Heart left ventricle (tissue), 16 donors: ENCODE data around the gene MMAB. TPM values are rescaled to one million over a fixed set of nuclear protein-coding genes. Genes with fewer than 3 reads are reported as not detected.

Experiments
- ATAC-seq, 4 donors: fragments of 200-7000 bp; cut with Tn5 transposase; one replicate each; pipeline ENCODE4 v1.9.1; 2020 to 2022; ENCODE audit warnings: moderate library complexity in 4 of 4, mild to moderate bottlenecking in 3 of 4, moderate number of reproducible peaks in 1 of 4
- DNase-seq, 5 donors: peaks; one replicate each; pipeline ENCODE4 v3.0.0-alpha.2; 2020
- H3K27ac ChIP-seq, 12 donors: fragments of 200-600 bp; sonication (generic) in 4 of 12; one replicate each; pipeline versions ENCODE4 v1.5.0 to v1.8.0; 2016 to 2022; ENCODE audit warnings: mild to moderate bottlenecking in 2 of 12
- H3K27me3 ChIP-seq, 9 donors: fragments of 200-600 bp; sonication (generic) in 2 of 9; one replicate each; pipeline versions ENCODE4 v1.5.1 to v1.8.0; 2016 to 2022; ENCODE audit warnings: mild to moderate bottlenecking in 3 of 9
- H3K36me3 ChIP-seq, 9 donors: fragments of 200-600 bp; sonication (generic) in 2 of 9; one replicate each; pipeline versions ENCODE4 v1.5.0 to v1.8.0; 2018 to 2022; ENCODE audit warnings: mild to moderate bottlenecking in 2 of 9
- H3K4me1 ChIP-seq, 12 donors: fragments of 200-600 bp; sonication (generic) in 4 of 12; one replicate each; pipeline versions ENCODE4 v1.5.0 to v1.8.0; 2016 to 2022; ENCODE audit warnings: mild to moderate bottlenecking in 3 of 12
- H3K4me3 ChIP-seq, 12 donors: fragments of 200-600 bp; sonication (generic) in 4 of 12; one replicate each; pipeline versions ENCODE4 v1.5.0 to v1.8.0; 2017 to 2022; ENCODE audit warnings: mild to moderate bottlenecking in 9 of 12, moderate library complexity in 4 of 12
- H3K9me3 ChIP-seq, 12 donors: fragments of 200-600 bp; sonication (generic) in 4 of 12; one replicate each; pipeline versions ENCODE4 v1.5.0 to v1.8.0; 2016 to 2022; ENCODE audit warnings: mild to moderate bottlenecking in 1 of 12
- CTCF ChIP-seq, 12 donors: fragments of 200-600 bp; sonication (generic) in 4 of 12; IDR thresholded peaks; one replicate each; pipeline versions ENCODE4 v1.5.0 to v1.8.0; 2018 to 2022; ENCODE audit warnings: antibody characterized with exemption in 12 of 12, mild to moderate bottlenecking in 5 of 12
- POLR2A ChIP-seq, 2 donors: fragments of 450-650 bp; IDR thresholded peaks; one replicate each; pipeline ENCODE4 v1.6.1; 2017; ENCODE audit warnings: antibody characterized with exemption in 2 of 2, mild to moderate bottlenecking in 2 of 2, moderate library complexity in 2 of 2
- WGBS, 4 donors: extraction: QIAGEN DNeasy Blood & Tissue Kit in 2 of 4; methylation state at CpG; one replicate each; pipeline versions ENCODE4 v1.1.5 to v1.1.7; 2013 to 2018; 5-methylcytosine and 5-hydroxymethylcytosine counted together
- intact Hi-C, 10 donors: fragments of 100-400 bp; cut with DNase I; formaldehyde crosslinking; loops; one replicate each; pipeline versions ENCODE4 v1.11.1 to v1.14.2; 2022
- polyA plus RNA-seq, 2 donors: library from polyadenylated mRNA; stranded (reverse); fragments of 200-250 nt; gene quantifications; one replicate each; pipeline ENCODE4 v1.2.3, GENCODE V29; 2013
- total RNA-seq, 9 donors: library from RNA; depleted of rRNA in 2 of 9; stranded (reverse); fragments of >200 nt in 2 of 9; fragmentation: NEBNext Ultra II Directional in 3 of 9; extraction: Animal tissue kit (Norgen Biotek cat#: 25700) in 3 of 9; gene quantifications; one replicate each; pipeline versions ENCODE4 v1.1.0 to v1.2.4, GENCODE V29; 2016 to 2023
- donor health status: ischemic (EF 13 %, LVEDD 7.1; RV severe dilation, severe dysfunction).
- donor health status: healthy with polysubstance abuse.
- donor health status: DM: no; HTN: yes; CAD: no.
- donor health status: DM: no; HTN: no; CAD: no.
- donor health status: ischemic (EF 25% LVEDD 6.9; RV normal size, moderate dysfunction).
- donor health status: ischemic (EF 25% LVEDD 5.7; RV mildly dilated, moderate dysfunction).
- donor health status: healthy.
- donor health status: DM: yes; HTN: yes; CAD: no.
- donor health status: ischemic (EF 35%, LVEDD 5.7; RV mildly dilated, moderate dysfunction).
- donor health status: nonischemic (EF 11% LVEDD 7.7; RV severe dilation, severe dysfunction).
- donor health status: DM: yes; HTN: yes; CAD: no.
- donor health status: PGD.
- donor health status: ischemic (EF 29% LVEDD 5.4; RV normal size, mild dysfunction).
- donor health status: nonischemic (EF 23%, LVEDD 6.1; RV moderate dilation, normal function).

MMAB gene
- total and polyA plus RNA-seq, 11 donors: 29.5 to 43.4 (median 34.5) TPM

GRCh38 chr12:109541413-109541726, 31.9 kb downstream of the MMAB start:
- Histone ChIP-seq H3K9me3 (no peaks in the 10 kb centered on the region), H3K27me3 (no peaks in the 10 kb centered on the region), H3K4me1 (peaks cover 0 to 13% (median 7%) of the 10 kb centered on the region in 12 donors), H3K27ac (no peak overlapping the region), H3K36me3 (peaks cover 0 to 7% (median 3%) of the 10 kb centered on the region in 9 donors), H3K4me3 (no peak overlapping the region)
- intact Hi-C loops: no loop called here
- ATAC-seq (no peak), DNase-seq (no peak)
- no peak for TF ChIP-seq POLR2A (IDR thresholded peaks at IDR 0.05)
- no peak for TF ChIP-seq CTCF (IDR thresholded peaks at IDR 0.05)
- WGBS, 4 donors: 67 to 78% (median 70%) methylated on average over 4 of the region's 4 CpGs

- Histone ChIP-seq H3K4me3 (no peak overlapping the region), H3K27me3 (no peaks in the 10 kb centered on the region), H3K27ac (no peak overlapping the region), H3K4me1 (peaks cover 0 to 13% (median 7%) of the 10 kb centered on the region in 12 donors), H3K9me3 (no peaks in the 10 kb centered on the region), H3K36me3 (peaks cover 0 to 13% (median 8%) of the 10 kb centered on the region in 9 donors)
- peak in 1 of 5 donors; percentile 14 for DNase-seq
- ATAC-seq: no peak
- TF ChIP-seq CTCF (IDR thresholded peaks at IDR 0.05) (no peak), POLR2A (IDR thresholded peaks at IDR 0.05) (no peak)
- intact Hi-C loops: no loop called here
- 86 to 93% (median 92%) methylated on average over 15 to 16 of the region's 16 CpGs for WGBS, 4 donors
Measured at GRCh38 chr12:109540526-109541412, 32.5 kb downstream of the MMAB start.

GRCh38 chr12:109539508-109539907, 33.8 kb downstream of the MMAB start:
- intact Hi-C loops: no loop called here
- WGBS, 4 donors: 55 to 80% (median 77%) methylated on average over 9 of the region's 9 CpGs

More at GRCh38 chr12:109539508-109539907, 33.8 kb downstream of the MMAB start:
- Histone ChIP-seq H3K36me3 (peaks cover 0 to 26% (median 21%) of the 10 kb centered on the region in 9 donors), H3K27ac (no peak overlapping the region), H3K27me3 (no peaks in the 10 kb centered on the region), H3K4me3 (no peak overlapping the region), H3K4me1 (peaks cover 0 to 6% (median 0%) of the 10 kb centered on the region in 12 donors), H3K9me3 (no peaks in the 10 kb centered on the region)
- TF ChIP-seq CTCF (IDR thresholded peaks at IDR 0.05): no peak
- no peak for TF ChIP-seq POLR2A (IDR thresholded peaks at IDR 0.05)
- no peak for ATAC-seq
- peak in 1 of 5 donors; percentile 32 for DNase-seq
